ENCODE data around the gene NDUFB2.

DNA sequence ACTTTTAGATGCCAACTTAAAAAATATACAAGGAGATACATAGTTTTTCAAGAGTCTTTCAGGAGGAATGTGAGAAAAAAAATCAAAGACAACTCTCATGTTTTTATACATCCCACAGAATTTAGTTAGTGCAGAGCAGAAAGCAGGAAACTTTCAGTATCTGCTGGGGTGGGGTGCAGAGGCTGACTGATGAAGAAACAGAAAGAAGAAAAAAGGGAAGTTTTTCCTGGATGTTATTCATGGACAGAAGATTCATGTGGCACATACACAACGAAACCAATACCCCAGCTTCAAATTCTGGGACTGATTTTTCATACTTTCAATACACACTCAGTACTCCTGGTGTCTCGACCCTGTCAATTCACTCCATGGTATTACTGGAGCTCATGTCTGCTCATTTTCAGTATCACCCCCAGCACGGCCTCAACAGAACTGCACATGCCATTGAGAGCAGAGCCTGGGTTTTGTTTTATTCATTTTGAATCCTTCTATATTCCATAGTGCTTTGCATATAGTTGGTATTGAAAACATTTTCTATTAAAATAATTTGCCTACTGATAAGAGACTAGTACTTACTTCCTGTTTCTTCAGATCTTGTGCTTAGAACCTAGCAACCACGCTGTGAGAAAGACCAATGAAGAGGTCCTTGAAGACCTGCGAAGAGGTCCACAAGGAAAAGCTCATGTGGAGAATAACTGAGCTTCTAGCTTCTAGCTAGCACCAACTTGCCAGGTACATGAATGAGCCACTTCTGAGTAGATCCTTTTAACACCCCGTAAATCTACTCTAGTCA is 49.0 kb downstream of the NDUFB2 start:
- TF ChIP-seq, protein P1, sequence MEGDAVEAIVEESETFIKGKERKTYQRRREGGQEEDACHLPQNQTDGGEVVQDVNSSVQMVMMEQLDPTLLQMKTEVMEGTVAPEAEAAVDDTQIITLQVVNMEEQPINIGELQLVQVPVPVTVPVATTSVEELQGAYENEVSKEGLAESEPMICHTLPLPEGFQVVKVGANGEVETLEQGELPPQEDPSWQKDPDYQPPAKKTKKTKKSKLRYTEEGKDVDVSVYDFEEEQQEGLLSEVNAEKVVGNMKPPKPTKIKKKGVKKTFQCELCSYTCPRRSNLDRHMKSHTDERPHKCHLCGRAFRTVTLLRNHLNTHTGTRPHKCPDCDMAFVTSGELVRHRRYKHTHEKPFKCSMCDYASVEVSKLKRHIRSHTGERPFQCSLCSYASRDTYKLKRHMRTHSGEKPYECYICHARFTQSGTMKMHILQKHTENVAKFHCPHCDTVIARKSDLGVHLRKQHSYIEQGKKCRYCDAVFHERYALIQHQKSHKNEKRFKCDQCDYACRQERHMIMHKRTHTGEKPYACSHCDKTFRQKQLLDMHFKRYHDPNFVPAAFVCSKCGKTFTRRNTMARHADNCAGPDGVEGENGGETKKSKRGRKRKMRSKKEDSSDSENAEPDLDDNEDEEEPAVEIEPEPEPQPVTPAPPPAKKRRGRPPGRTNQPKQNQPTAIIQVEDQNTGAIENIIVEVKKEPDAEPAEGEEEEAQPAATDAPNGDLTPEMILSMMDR (optimal IDR thresholded peaks at IDR 0.05 in 1 of 3, IDR thresholded peaks at IDR 0.05 in 1 of 3, conservative IDR thresholded peaks at IDR 0.05 in 1 of 3; ENCODE audit: extremely low read depth in 1 of 3, insufficient read depth in 2 of 3, low read length in 3 of 3): no peak
- TF ChIP-seq EZH2 (IDR thresholded peaks at IDR 0.05; ENCODE audit: low read length): no peak

Data from keratinocyte (primary cell).